Naive thymus-derived CD8-positive, alpha-beta T cell (primary cell): Measurements from ENCODE around the gene MRPL36. TPM values are rescaled to one million over a fixed set of nuclear protein-coding genes. Genes with fewer than 3 reads are reported as not detected.
A peak's percentile ranks its signal among the peaks of the same experiment; 100 is the strongest.
"Not testable (repeated sequence)": the region's sequence is repeated elsewhere in the genome, so short reads cannot be mapped to it uniquely, and the experiment has no call there.

ENCODE experiments used
- ATAC-seq, 2 donors: fragments of 150-1000 bp; cut with Tn5 transposase in 1 of 2; sonication (Bioruptor Pico), chemical (Tn5 transposase) in 1 of 2; 1 replicate in 1 of 2; 2 replicates in 1 of 2; pipeline ENCODE4 v1.10.0; 2021; ENCODE audit warnings: mild to moderate bottlenecking in 2 of 2, moderate library complexity in 2 of 2
- POLR2A ChIA-PET: fragments of 350-600 bp; sonication (Branson Sonifier 250); formaldehyde crosslinking; loops from one replicate; lab custom pipeline; 2021; ENCODE audit warnings: antibody characterized with exemption; lab: Charles Lee
- DNase-seq, 10 donors: peaks; one replicate each; pipeline versions ENCODE4 v3.0.0 to v3.0.0-alpha.2; 2020 to 2022
- H3K27ac Mint-ChIP-seq, 10 donors: one replicate each; pipeline ENCODE4 v1.8.0; 2020 to 2022; ENCODE audit warnings: mild to moderate bottlenecking in 10 of 10, mixed read lengths in 10 of 10, moderate library complexity in 4 of 10, inconsistent platforms in 1 of 10
- H3K27me3 Mint-ChIP-seq, 5 donors: one replicate each; pipeline ENCODE4 v1.8.0; 2021 to 2022; ENCODE audit warnings: mixed read lengths in 5 of 5
- H3K36me3 Mint-ChIP-seq, 3 donors: one replicate each; pipeline ENCODE4 v1.8.0; 2020 to 2022; ENCODE audit warnings: mixed read lengths in 3 of 3, mild to moderate bottlenecking in 2 of 3, inconsistent platforms in 1 of 3
- H3K4me1 Mint-ChIP-seq, 4 donors: one replicate each; pipeline ENCODE4 v1.8.0; 2021 to 2022; ENCODE audit warnings: mixed read lengths in 4 of 4
- H3K4me3 Mint-ChIP-seq, 10 donors: one replicate each; pipeline ENCODE4 v1.8.0; 2020 to 2022; ENCODE audit warnings: mild to moderate bottlenecking in 10 of 10, mixed read lengths in 10 of 10, moderate library complexity in 6 of 10, inconsistent platforms in 1 of 10
- H3K9me3 Mint-ChIP-seq, 9 donors: one replicate each; pipeline ENCODE4 v1.8.0; 2020 to 2022; ENCODE audit warnings: mixed read lengths in 9 of 9, mild to moderate bottlenecking in 3 of 9, inconsistent platforms in 1 of 9, moderate library complexity in 1 of 9
- polyA plus RNA-seq, 3 donors: library from polyadenylated mRNA; unstranded; fragments of 300-500 nt; fragmentation: Illumina TruSeq; gene quantifications; one replicate each; pipeline ENCODE4 v1.2.3, GENCODE V29; 2021
- total RNA-seq, 8 experiments: library from RNA in 2 of 8; stranded (reverse) in 2 of 8; gene quantifications; one replicate each; pipeline ENCODE4 v1.2.3 and lab custom pipeline; 2021 to 2026

The MRPL36 gene
- total and polyA plus RNA-seq, 5 experiments from 2014 or later, result 25.8 to 84.3 (median 61.6) TPM

DNA sequence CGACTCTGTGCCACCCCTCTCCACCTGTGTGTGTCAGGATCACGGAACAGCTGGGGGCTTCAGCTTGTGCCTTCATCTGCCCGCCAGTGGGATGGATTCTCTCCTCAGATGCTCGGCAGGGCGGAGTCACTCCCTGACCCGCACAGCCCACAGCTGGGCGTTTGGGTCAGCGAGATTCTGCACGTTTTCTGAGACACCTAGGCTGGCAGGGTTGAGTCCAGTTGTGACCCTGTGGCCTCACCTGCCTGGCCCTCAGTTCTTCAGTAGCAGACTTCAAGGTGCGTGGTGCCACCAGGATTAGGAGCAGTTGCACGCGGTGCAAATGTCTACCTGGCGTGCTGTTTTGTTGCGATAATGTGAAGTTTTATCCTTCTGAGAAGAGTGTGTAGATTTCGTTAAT is 6.6 kb upstream of the MRPL36 start:
- no peak overlapping the region for H3K27ac Mint-ChIP-seq
- DNase-seq, result peak in 1 of 10 donors; percentile 34
- no peaks in the 10 kb centered on the region for H3K9me3 Mint-ChIP-seq
- POLR2A ChIA-PET, result no interaction called here
- H3K27me3 Mint-ChIP-seq, result no peaks in the 10 kb centered on the region
- H3K4me1 Mint-ChIP-seq, result peaks cover 26 to 68% (median 45%) of the 10 kb centered on the region in 4 donors
- H3K36me3 Mint-ChIP-seq, result peaks cover 15 to 84% (median 28%) of the 10 kb centered on the region in 3 donors
- ATAC-seq, result no peak
- no peak overlapping the region for H3K4me3 Mint-ChIP-seq

DNA sequence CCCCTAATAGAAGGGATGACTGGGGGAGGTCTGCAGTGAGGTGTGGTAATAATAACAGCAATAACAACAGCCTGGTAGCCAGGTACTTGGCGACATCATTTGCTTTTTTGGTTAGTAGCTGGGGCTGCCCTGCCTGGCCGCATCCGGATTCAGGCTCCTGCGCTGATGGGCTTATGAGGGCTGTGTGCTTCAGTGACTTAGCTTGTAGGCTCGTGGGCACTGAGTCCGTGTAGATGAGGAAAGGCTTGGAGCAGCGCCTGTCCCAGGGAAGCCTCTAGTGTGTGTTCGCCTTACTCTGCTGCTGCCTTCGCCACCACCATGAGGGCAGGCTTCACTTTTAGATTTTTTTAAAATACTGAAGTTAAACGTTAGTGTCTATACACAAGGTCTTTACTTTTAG is 6.1 kb upstream of the MRPL36 start:
- Mint-ChIP-seq H3K27me3 (no peaks in the 10 kb centered on the region), H3K36me3 (peaks cover 15 to 80% (median 28%) of the 10 kb centered on the region in 3 donors), H3K4me3 (no peak overlapping the region), H3K4me1 (peaks cover 23 to 68% (median 47%) of the 10 kb centered on the region in 4 donors), H3K9me3 (no peaks in the 10 kb centered on the region), H3K27ac (no peak overlapping the region)
- POLR2A ChIA-PET, result no interaction called here
- ATAC-seq, result no peak
- peak in 1 of 10 donors; percentile 26 for DNase-seq

DNA sequence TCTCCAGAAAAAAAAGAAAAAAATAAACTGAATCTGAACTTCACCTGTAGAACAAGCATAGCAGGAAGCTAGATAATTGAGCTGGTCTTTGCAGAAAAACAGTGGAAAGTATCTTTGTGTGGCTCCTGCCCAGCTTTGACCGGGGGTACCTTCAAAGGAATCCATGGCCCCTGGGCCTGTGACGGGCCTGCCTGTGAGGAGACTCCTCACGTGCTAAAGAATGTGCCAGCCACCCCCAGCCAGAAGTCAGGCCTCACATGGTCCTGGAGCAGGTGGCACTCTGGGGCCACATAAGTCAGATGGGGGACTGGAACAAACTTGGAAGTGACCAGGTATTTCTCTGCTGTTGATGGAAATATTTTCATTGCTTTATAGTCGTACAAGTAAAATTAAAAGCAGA is 5.7 kb upstream of the MRPL36 start:
- ATAC-seq, result no peak
- DNase-seq, result peak in 1 of 10 donors; percentile 6
- no peaks in the 10 kb centered on the region for H3K9me3 Mint-ChIP-seq
- H3K4me3 Mint-ChIP-seq, result no peak overlapping the region
- peaks cover 24 to 68% (median 49%) of the 10 kb centered on the region in 4 donors for H3K4me1 Mint-ChIP-seq
- POLR2A ChIA-PET, result no interaction called here
- H3K36me3 Mint-ChIP-seq, result peaks cover 15 to 75% (median 28%) of the 10 kb centered on the region in 3 donors
- H3K27ac Mint-ChIP-seq, result no peak overlapping the region
- H3K27me3 Mint-ChIP-seq, result no peaks in the 10 kb centered on the region

DNA sequence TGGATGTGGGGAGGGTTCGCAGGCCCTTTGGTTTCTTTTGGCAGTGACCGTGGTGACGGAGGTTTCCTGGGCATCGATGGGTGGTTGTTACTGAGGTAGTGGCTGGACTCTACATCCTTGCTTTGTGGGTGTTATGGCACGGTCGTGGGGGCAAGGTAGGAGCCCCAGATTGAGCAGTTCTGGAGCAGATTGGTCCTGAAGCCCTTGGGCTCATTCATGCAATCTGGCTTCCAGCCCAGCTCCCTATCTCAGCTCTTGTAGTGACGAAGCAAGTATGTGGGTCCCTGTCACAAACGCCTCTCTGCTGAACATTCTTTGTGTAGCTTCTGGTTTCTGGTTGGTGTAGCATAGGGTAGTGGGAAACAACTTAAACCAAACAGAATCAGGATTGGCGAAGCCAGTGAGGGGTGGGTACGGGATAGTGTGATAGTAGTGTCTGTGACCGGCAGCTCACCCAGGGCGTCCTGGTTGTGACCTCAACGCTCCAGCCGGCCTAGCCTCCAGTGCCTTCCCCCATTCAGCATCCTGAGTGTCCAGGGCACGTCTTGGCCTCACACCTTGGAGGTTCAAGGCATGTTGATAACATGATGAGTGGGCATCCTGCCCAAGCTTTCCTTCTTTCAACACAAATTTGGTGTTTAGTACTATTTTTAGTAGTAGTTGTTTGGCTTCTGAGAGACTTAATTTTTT is 4.5 kb upstream of the MRPL36 start:
- ATAC-seq (no peak), DNase-seq (peak in 1 of 10 donors; percentile 8)
- H3K27ac Mint-ChIP-seq, result peak overlapping the region in 6 of 10 donors; percentile 9 to 72 (median 36)
- H3K9me3 Mint-ChIP-seq, result no peaks in the 10 kb centered on the region
- H3K36me3 Mint-ChIP-seq, result peaks cover 15 to 64% (median 28%) of the 10 kb centered on the region in 3 donors
- H3K27me3 Mint-ChIP-seq, result no peaks in the 10 kb centered on the region
- POLR2A ChIA-PET, result no interaction called here
- H3K4me3 Mint-ChIP-seq, result peak overlapping the region in 4 of 10 donors; percentile 30 to 99 (median 36)
- peaks cover 26 to 63% (median 52%) of the 10 kb centered on the region in 4 donors for H3K4me1 Mint-ChIP-seq

DNA sequence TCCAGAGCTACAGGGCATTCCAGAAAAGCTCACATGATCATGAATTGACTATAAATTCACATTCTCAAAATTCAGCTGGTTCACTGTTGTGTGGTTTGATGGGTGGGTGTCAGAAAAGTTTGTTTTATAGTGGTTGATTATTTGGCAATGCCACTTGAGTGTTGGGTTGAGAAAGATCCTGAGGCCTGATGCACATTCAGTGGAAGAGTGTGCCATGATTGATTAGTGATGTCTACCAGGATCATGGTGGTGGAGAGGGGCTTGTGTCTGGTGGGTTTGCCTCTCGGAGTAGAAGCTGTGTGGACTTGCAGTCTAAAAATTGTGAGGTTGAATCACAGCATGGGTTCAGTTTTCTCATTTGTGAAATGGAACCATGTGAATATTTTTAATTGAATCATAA is 3.6 kb upstream of the MRPL36 start:
- DNase-seq (no peak), ATAC-seq (no peak)
- Mint-ChIP-seq H3K27me3 (no peaks in the 10 kb centered on the region), H3K9me3 (no peaks in the 10 kb centered on the region), H3K36me3 (peaks cover 15 to 59% (median 27%) of the 10 kb centered on the region in 3 donors), H3K4me1 (peaks cover 29 to 66% (median 58%) of the 10 kb centered on the region in 4 donors), H3K4me3 (peak overlapping the region; percentile 24 to 99 (median 44)), H3K27ac (peak overlapping the region in 5 of 10 donors; percentile 3 to 77 (median 74))
- POLR2A ChIA-PET, result interaction anchor here (1.4 kb wide), 2 partner anchors 11 to 31 kb away, joined by 3 to 8 read pairs; no protein-coding TSS in a partner anchor

DNA sequence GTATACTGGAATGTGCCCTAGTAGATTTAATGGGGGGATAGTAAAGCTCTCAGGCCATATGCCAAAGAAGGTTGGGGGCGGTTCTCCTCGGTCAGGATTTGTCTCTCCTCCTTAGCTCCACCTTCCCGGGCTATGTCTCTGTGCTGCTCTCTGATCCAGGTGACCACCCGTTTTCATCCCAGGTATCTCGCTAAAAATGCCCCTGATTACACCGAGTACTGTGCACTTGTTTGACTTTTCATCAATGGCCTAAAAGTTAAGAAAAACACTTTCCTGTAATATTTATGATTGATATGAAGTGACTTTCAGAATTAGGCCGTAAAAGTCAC is 2.3 kb upstream of the MRPL36 start:
- H3K4me1 Mint-ChIP-seq, result peaks cover 24 to 66% (median 58%) of the 10 kb centered on the region in 4 donors
- no peaks in the 10 kb centered on the region for H3K9me3 Mint-ChIP-seq
- no peak for ATAC-seq
- H3K27ac Mint-ChIP-seq, result peak overlapping the region; percentile 60 to 99 (median 89)
- H3K36me3 Mint-ChIP-seq, result peaks cover 15 to 51% (median 24%) of the 10 kb centered on the region in 3 donors
- H3K27me3 Mint-ChIP-seq, result no peaks in the 10 kb centered on the region
- POLR2A ChIA-PET, result interaction anchor here (1.4 kb wide), 2 partner anchors 9 to 30 kb away, joined by 3 to 8 read pairs; no protein-coding TSS in a partner anchor
- H3K4me3 Mint-ChIP-seq, result peak overlapping the region; percentile 96 to 100 (median 99)
- peak in 1 of 10 donors; percentile 26 for DNase-seq

DNA sequence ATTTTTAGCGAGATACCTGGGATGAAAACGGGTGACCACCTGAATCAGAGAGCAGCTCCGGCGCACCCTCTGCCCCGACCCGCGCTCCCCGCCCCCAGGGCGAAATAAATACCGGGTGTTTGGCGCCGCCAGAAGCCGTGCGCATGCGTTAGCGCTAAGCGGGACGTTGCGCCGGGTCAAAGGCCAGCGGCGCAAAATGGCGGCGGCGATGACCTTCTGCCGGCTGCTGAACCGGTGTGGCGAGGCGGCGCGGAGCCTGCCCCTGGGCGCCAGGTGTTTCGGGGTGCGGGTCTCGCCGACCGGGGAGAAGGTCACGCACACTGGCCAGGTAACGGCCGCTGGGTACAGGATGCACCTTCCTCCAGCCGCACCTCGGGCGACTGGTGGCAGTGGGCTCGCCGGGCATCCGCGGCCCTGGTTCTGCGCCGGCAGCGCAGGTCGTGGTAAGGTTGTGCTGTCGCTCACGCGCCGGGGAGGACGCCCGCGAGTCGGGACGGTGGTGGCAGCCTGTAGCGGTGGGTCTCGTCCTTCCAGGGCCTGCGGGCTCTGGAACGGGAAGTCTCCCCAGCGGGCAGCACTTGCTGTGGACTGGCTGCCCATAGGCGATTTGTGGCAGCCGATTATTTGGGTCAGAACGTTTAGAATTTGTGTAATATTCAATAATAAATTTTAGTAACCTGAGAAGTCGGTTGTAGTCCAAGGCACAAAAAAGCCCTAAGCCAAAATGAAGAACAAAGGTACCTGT is 1.8 kb upstream of the MRPL36 start, which contains the start of gene NDUFS6:
Gene NDUFS6, plus strand, starts transcription at position 186 of the 745 bp plus-strand sequence. Its CDS starts 11 bp downstream, at position 197.
- Mint-ChIP-seq H3K4me3 (peak within 1 kb of the TSS; percentile 96 to 100 (median 99)), H3K27ac (peak within 1 kb of the TSS; percentile 97 to 99 (median 99)), H3K27me3 (no peaks in the 10 kb centered on the region), H3K36me3 (peaks cover 13 to 45% (median 19%) of the 10 kb centered on the region in 3 donors), H3K9me3 (no peaks in the 10 kb centered on the region), H3K4me1 (peaks cover 27 to 67% (median 59%) of the 10 kb centered on the region in 4 donors)
- DNase-seq (peak; percentile 58 to 85 (median 74)), ATAC-seq (peak; percentile 63)
- POLR2A ChIA-PET, result interaction anchor here (0.7 to 4.4 kb wide), 13 partner anchors 9 to 457 kb away, joined by 3 to 40 read pairs (median 5); partner anchors contain the start of genes CLPTM1L and LPCAT1

- POLR2A ChIA-PET, result interaction anchor here (0.6 to 4.4 kb wide), 17 partner anchors 9 to 1582 kb away, joined by 3 to 40 read pairs (median 4); partner anchors contain the start of genes CCDC127, CLPTM1L, LPCAT1 and SDHA
- peak overlapping the region; percentile 96 to 100 (median 99) for H3K4me3 Mint-ChIP-seq
- H3K27ac Mint-ChIP-seq, result peak overlapping the region; percentile 97 to 99 (median 99)
- H3K4me1 Mint-ChIP-seq, result peaks cover 29 to 69% (median 60%) of the 10 kb centered on the region in 4 donors
- H3K9me3 Mint-ChIP-seq, result no peaks in the 10 kb centered on the region
- H3K36me3 Mint-ChIP-seq, result peaks cover 11 to 38% (median 18%) of the 10 kb centered on the region in 3 donors
- ATAC-seq (peak; percentile 63 to 69), DNase-seq (peak in 9 of 10 donors; percentile 31 to 76 (median 55))
- H3K27me3 Mint-ChIP-seq, result no peaks in the 10 kb centered on the region
These were observed 1.0 kb upstream of the MRPL36 start for GRCh38 chr5:1800472-1801221.

DNA sequence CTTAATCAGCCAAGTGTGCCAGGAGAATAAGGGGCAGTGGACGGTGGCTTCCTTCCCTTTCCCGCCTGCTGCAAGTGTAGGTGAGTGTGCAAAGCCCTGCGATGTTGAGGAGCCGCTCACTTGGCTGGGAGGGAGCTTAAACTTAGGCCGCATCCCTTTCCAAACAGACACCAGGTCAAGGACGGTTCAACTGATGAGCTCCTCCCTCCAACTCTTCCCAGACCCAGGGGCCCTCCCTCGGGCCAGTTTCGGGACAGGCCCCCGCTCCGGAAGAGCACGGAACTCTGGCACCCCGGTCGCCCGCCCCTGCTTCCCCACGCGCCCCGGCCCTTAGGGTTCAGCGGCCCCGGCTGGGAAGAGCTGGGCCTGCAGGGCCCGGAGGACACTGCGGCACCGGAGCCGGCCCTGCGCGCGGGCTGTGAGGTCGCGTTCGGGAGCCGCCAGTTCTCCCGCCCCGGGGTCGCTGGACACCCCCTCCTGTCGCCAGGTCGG is 481 bp downstream of the MRPL36 start:
- Mint-ChIP-seq H3K4me3 (peak overlapping the region; percentile 74 to 99 (median 97)), H3K27me3 (no peaks in the 10 kb centered on the region), H3K36me3 (peaks cover 11 to 23% (median 12%) of the 10 kb centered on the region in 3 donors), H3K9me3 (no peaks in the 10 kb centered on the region), H3K27ac (peak overlapping the region; percentile 25 to 99 (median 84)), H3K4me1 (peaks cover 29 to 73% (median 60%) of the 10 kb centered on the region in 4 donors)
- POLR2A ChIA-PET, result interaction anchor here (3.2 to 4.4 kb wide), 2 partner anchors 8 to 13 kb away, joined by 29 to 40 read pairs; no protein-coding TSS in a partner anchor
- ATAC-seq (peak; percentile 26 to 37), DNase-seq (peak in 5 of 10 donors; percentile 17 to 63 (median 33))

DNA sequence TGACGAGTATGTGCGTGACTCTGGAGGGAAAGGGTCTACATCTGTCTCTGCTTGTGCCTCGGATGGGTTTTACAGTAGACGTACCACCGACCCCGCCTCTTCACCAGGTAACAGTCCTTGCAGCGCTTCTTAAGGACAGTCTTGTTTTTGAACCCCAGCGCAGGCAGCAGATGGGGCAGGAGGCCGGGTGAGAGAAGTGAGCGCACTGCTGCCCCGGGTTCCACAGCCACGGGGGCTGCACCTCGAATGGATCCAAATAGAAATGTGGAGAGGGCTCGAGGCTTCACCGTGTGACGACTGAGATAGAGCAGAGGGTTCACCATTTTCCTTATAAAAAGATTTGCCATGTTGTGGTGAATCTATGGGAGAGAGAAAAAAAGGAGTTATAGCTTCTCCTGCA is 1.0 kb downstream of the MRPL36 start:
- not testable (repeated sequence) for H3K9me3 Mint-ChIP-seq, H3K27me3 Mint-ChIP-seq, ATAC-seq
- Mint-ChIP-seq H3K4me1 (peaks cover 24 to 72% (median 60%) of the 10 kb centered on the region in 4 donors), H3K36me3 (peaks cover 5 to 17% (median 8%) of the 10 kb centered on the region in 3 donors), H3K27ac (peak overlapping the region; percentile 25 to 99 (median 80)), H3K4me3 (peak overlapping the region; percentile 74 to 99 (median 97))
- POLR2A ChIA-PET, result interaction anchor here (3.2 to 4.4 kb wide), 2 partner anchors 7 to 12 kb away, joined by 29 to 40 read pairs; no protein-coding TSS in a partner anchor
- DNase-seq, result peak in 1 of 10 donors; percentile 42

DNA sequence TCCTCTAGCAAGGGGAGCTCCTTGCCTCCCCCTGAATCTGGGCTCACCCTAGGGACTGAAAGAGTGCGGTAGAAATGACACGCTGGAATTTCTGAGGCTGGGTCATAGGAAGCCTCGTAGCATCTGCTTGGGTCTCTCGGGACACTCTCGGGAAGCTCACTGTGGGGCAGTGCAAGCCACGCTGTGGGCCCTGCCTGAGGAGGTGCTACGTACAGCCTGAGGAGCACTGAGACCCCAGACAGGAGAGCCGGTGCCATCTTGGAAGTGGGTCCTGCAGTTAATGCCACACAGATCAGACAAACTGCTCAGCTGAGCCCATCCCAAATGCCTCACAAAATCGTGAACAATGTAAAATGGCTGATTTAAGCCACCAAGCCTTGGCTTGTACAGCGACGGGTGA is 1.8 kb downstream of the MRPL36 start:
- peaks cover under 1 to 10% (median 4%) of the 10 kb centered on the region in 3 donors for H3K36me3 Mint-ChIP-seq
- peaks cover 0 to under 1% (median 0%) of the 10 kb centered on the region in 9 donors for H3K9me3 Mint-ChIP-seq
- no peaks in the 10 kb centered on the region for H3K27me3 Mint-ChIP-seq
- H3K4me1 Mint-ChIP-seq, result peaks cover 23 to 72% (median 61%) of the 10 kb centered on the region in 4 donors
- peak overlapping the region in 4 of 10 donors; percentile 16 to 57 (median 40) for H3K27ac Mint-ChIP-seq
- POLR2A ChIA-PET, result interaction anchor here (4.4 kb wide), 1 partner anchor 11 kb away, joined by 29 read pairs; no protein-coding TSS in a partner anchor
- DNase-seq (peak in 1 of 10 donors; percentile 35), ATAC-seq (no peak)
- peak overlapping the region; percentile 33 to 99 (median 96) for H3K4me3 Mint-ChIP-seq
